Mesenchymal stem cell (in vitro differentiated cells and primary cell): ENCODE data around the gene POU5F1.
"Not testable (repeated sequence)": the region's sequence is repeated elsewhere in the genome, so short reads cannot be mapped to it uniquely, and the experiment has no call there.

ENCODE experiments used
- DNase-seq: peaks from one replicate; pipeline ENCODE4 v3.0.0-alpha.2; 2013
- H2AFZ ChIP-seq: one replicate; pipeline ENCODE4 v1.6.1; 2013; ENCODE audit warnings: low read depth, mild to moderate bottlenecking, control low read depth, inconsistent platforms, low read length, moderate library complexity
- H2AK5ac ChIP-seq: 2 replicates; pipeline ENCODE4 v1.6.1; 2013; ENCODE audit warnings: low read length, moderate library complexity, mild to moderate bottlenecking, inconsistent platforms; ENCODE audit not compliant: severe bottlenecking
- H2BK120ac ChIP-seq: one replicate; pipeline ENCODE4 v1.6.1; 2013; ENCODE audit warnings: low read depth, mild to moderate bottlenecking, inconsistent platforms, low read length, moderate library complexity
- H2BK12ac ChIP-seq, 2 experiments: one replicate each; pipeline ENCODE4 v1.6.1; 2013; ENCODE audit warnings: inconsistent platforms in 2 of 2, low read length in 2 of 2, mild to moderate bottlenecking in 2 of 2, moderate library complexity in 2 of 2, control low read depth in 1 of 2
- H2BK15ac ChIP-seq: one replicate; pipeline ENCODE4 v1.6.1; 2013; ENCODE audit warnings: mild to moderate bottlenecking, low read depth, inconsistent platforms; ENCODE audit not compliant: poor library complexity, severe bottlenecking
- H2BK5ac ChIP-seq: 2 replicates; pipeline ENCODE4 v1.6.1; 2013; ENCODE audit warnings: low read depth, mild to moderate bottlenecking, low read length, control low read depth, inconsistent platforms; ENCODE audit not compliant: poor library complexity, severe bottlenecking
- H3K14ac ChIP-seq, 2 experiments: one replicate each; pipeline ENCODE4 v1.6.1; 2013; ENCODE audit warnings: inconsistent platforms in 2 of 2, low read length in 2 of 2, control low read depth in 1 of 2, mild to moderate bottlenecking in 1 of 2, moderate library complexity in 1 of 2
- H3K18ac ChIP-seq, 2 experiments: one replicate each; pipeline ENCODE4 v1.6.1; 2013; ENCODE audit warnings: inconsistent platforms in 2 of 2, low read length in 2 of 2, control low read depth in 1 of 2, low read depth in 1 of 2, mild to moderate bottlenecking in 1 of 2
- H3K23ac ChIP-seq, 2 experiments: one replicate each; pipeline ENCODE4 v1.6.1; 2013; ENCODE audit warnings: inconsistent platforms in 2 of 2, low read length in 2 of 2, mild to moderate bottlenecking in 2 of 2, moderate library complexity in 2 of 2, control low read depth in 1 of 2
- H3K27ac ChIP-seq: 2 replicates; pipeline ENCODE4 v1.5.1; 2013; ENCODE audit warnings: mild to moderate bottlenecking, moderate library complexity, low read length, control low read depth, inconsistent platforms; ENCODE audit not compliant: poor library complexity, severe bottlenecking
- H3K27me3 ChIP-seq, 2 experiments: 2 replicates each; pipeline versions ENCODE4 v1.6.1 to v1.7.0; 2013; ENCODE audit warnings: low read length in 2 of 2, mild to moderate bottlenecking in 2 of 2, moderate library complexity in 2 of 2, control low read depth in 1 of 2, inconsistent platforms in 1 of 2; ENCODE audit not compliant: control insufficient read depth in 1 of 2, insufficient read depth in 1 of 2
- H3K36me3 ChIP-seq, 2 experiments: 2 replicates each; pipeline versions ENCODE4 v1.6.1 to v1.7.0; 2013; ENCODE audit warnings: low read length in 2 of 2, control low read depth in 1 of 2, inconsistent platforms in 1 of 2, low read depth in 1 of 2, mild to moderate bottlenecking in 1 of 2; ENCODE audit not compliant: insufficient read depth in 2 of 2, control insufficient read depth in 1 of 2
- H3K4ac ChIP-seq, 2 experiments: one replicate each; pipeline ENCODE4 v1.6.1; 2013; ENCODE audit warnings: inconsistent platforms in 2 of 2, low read length in 2 of 2, mild to moderate bottlenecking in 2 of 2, moderate library complexity in 2 of 2, control low read depth in 1 of 2, low read depth in 1 of 2
- H3K4me1 ChIP-seq: 2 replicates; pipeline ENCODE4 v1.6.1; 2013; ENCODE audit warnings: low read depth, low read length, control low read depth; ENCODE audit not compliant: control insufficient read depth, insufficient read depth
- H3K4me2 ChIP-seq: 2 replicates; pipeline ENCODE4 v1.6.1; 2013; ENCODE audit warnings: low read length, mild to moderate bottlenecking, inconsistent platforms; ENCODE audit not compliant: poor library complexity, severe bottlenecking
- H3K4me3 ChIP-seq, 2 experiments: 2 replicates each; pipeline versions ENCODE4 v1.5.1 to v1.7.0; 2013; ENCODE audit warnings: low read length in 2 of 2, mild to moderate bottlenecking in 2 of 2, control low read depth in 1 of 2, low read depth in 1 of 2; ENCODE audit not compliant: insufficient read depth in 1 of 2
- H3K79me1 ChIP-seq: replicated peaks from 2 replicates; pipeline ENCODE4 v1.6.1; 2013; ENCODE audit warnings: mild to moderate bottlenecking, control low read depth, low read length, inconsistent platforms; ENCODE audit not compliant: poor library complexity, severe bottlenecking
- H3K9ac ChIP-seq: 2 replicates; pipeline ENCODE4 v1.7.0; 2013; ENCODE audit warnings: mild to moderate bottlenecking, low read length, moderate library complexity
- H3K9me3 ChIP-seq: 2 replicates; pipeline ENCODE4 v1.7.0; 2013; ENCODE audit warnings: mild to moderate bottlenecking, low read length; ENCODE audit not compliant: control insufficient read depth
- H4K8ac ChIP-seq: one replicate; pipeline ENCODE4 v1.6.1; 2013; ENCODE audit warnings: inconsistent platforms, mild to moderate bottlenecking, low read length, moderate library complexity
- H4K91ac ChIP-seq: one replicate; pipeline ENCODE4 v1.6.1; 2013; ENCODE audit warnings: mild to moderate bottlenecking, low read length, inconsistent platforms
- WGBS: methylation state at CpG from one replicate; pipeline ENCODE4 v1.1.7; 2013; ENCODE audit warnings: mixed read lengths; 5-methylcytosine and 5-hydroxymethylcytosine counted together

POU5F1 gene

DNA sequence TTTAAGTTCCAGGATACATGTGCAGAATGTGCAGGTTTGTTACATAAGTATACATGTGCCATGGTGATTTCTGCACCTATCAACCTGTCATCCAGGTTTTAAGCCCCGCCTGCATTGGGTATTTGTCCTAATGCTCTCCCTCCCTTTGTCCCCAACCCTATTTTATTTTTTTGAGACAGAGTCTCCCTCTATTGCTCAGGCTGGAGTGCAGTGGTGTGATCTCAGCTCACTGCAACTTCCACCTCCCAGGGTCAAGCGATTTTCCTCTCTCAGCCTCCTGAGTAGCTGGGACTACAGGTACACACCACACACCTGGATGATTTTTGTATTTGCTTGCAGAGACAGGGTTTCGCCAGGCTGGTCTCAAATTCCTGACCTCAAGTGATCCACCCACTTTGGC, 18.7 kb upstream of the POU5F1 start:
- H2BK15ac ChIP-seq, H3K23ac ChIP-seq, H4K91ac ChIP-seq, H3K4me2 ChIP-seq, H3K9me3 ChIP-seq, H3K4me1 ChIP-seq, H3K9ac ChIP-seq, H2BK120ac ChIP-seq, H3K18ac ChIP-seq, H2BK5ac ChIP-seq, H2BK12ac ChIP-seq, H3K27me3 ChIP-seq, H3K27ac ChIP-seq, H2AK5ac ChIP-seq, H3K79me1 ChIP-seq, H3K4ac ChIP-seq, H3K4me3 ChIP-seq, H4K8ac ChIP-seq, H2AFZ ChIP-seq, H3K36me3 ChIP-seq, H3K14ac ChIP-seq, DNase-seq: not testable (repeated sequence)
- 69% methylated on average over 3 of the region's 3 CpGs for WGBS

GRCh38 chr6:31187780-31188194, 17.3 kb upstream of the POU5F1 start:
- no peak overlapping the region for H4K91ac ChIP-seq
- peaks cover 1% of the 10 kb centered on the region for H3K79me1 ChIP-seq
- H2BK5ac ChIP-seq: no peak overlapping the region
- H2BK15ac ChIP-seq: no peak overlapping the region
- H4K8ac ChIP-seq: no peak overlapping the region
- H3K27ac ChIP-seq: no peak overlapping the region
- no peak for DNase-seq
- H2AK5ac ChIP-seq: no peak overlapping the region
- H3K18ac ChIP-seq: no peak overlapping the region
- no peak overlapping the region for H2AFZ ChIP-seq
- no peak overlapping the region for H3K14ac ChIP-seq
- no peak overlapping the region for H3K4me2 ChIP-seq
- no peak overlapping the region for H3K4me3 ChIP-seq
- no peak overlapping the region for H2BK12ac ChIP-seq
- no peaks in the 10 kb centered on the region for H3K27me3 ChIP-seq
- no peak overlapping the region for H3K4ac ChIP-seq
- no peak overlapping the region for H3K9ac ChIP-seq
- no peaks in the 10 kb centered on the region for H3K9me3 ChIP-seq
- H2BK120ac ChIP-seq: no peak overlapping the region
- 95% methylated on average over 5 of the region's 5 CpGs for WGBS
- peaks cover 5% of the 10 kb centered on the region for H3K4me1 ChIP-seq
- no peak overlapping the region for H3K23ac ChIP-seq
- no peaks in the 10 kb centered on the region for H3K36me3 ChIP-seq

- Histone ChIP-seq H3K23ac (no peak overlapping the region), H3K27ac (peak overlapping the region; percentile 99), H2AK5ac (peak overlapping the region; percentile 41), H2BK12ac (no peak overlapping the region), H4K91ac (no peak overlapping the region), H3K4me2 (peak overlapping the region; percentile 65), H2BK120ac (no peak overlapping the region), H3K9ac (peak overlapping the region; percentile 87), H3K4me1 (peaks cover 6% of the 10 kb centered on the region), H2BK15ac (no peak overlapping the region), H3K9me3 (no peaks in the 10 kb centered on the region), H2AFZ (no peak overlapping the region), H2BK5ac (peak overlapping the region; percentile 90), H3K4me3 (peak overlapping the region; percentile 36 to 69), H3K79me1 (peaks cover 1% of the 10 kb centered on the region), H3K14ac (no peak overlapping the region), H3K18ac (no peak overlapping the region), H3K36me3 (peaks cover 0 to 2% of the 10 kb centered on the region in 2 experiments), H4K8ac (no peak overlapping the region), H3K4ac (no peak overlapping the region), H3K27me3 (no peaks in the 10 kb centered on the region)
- no peak for DNase-seq
- 95% methylated on average over 24 of the region's 24 CpGs for WGBS
Measured at GRCh38 chr6:31186052-31186734, 15.7 kb upstream of the POU5F1 start.

DNA sequence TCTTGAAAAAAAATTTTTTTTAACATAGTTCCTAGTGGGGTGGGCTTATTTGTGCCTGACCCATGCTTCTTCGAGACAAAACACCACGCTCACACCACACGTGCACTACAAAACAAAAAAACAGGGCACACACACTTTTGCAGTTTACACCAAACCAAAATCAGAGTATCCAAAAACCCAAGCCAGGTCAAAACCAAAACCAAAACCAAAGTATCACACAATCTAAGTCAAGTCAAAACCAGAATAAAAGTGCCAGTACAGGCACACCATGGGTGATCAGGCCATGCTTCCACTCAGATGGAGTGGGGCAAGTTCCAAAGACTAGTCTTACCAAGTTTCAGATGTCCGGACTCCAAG, 15.2 kb upstream of the POU5F1 start:
- H3K14ac ChIP-seq, H4K91ac ChIP-seq, H2AK5ac ChIP-seq, H3K36me3 ChIP-seq, DNase-seq, H3K27me3 ChIP-seq, H2BK15ac ChIP-seq, H2BK120ac ChIP-seq, H2BK12ac ChIP-seq, H2AFZ ChIP-seq, H3K23ac ChIP-seq, H3K79me1 ChIP-seq, H3K4ac ChIP-seq, H3K9me3 ChIP-seq, H3K18ac ChIP-seq, H3K4me1 ChIP-seq, H4K8ac ChIP-seq: not testable (repeated sequence)
- H3K4me2 ChIP-seq: peak overlapping the region; percentile 65
- H3K4me3 ChIP-seq: peak overlapping the region; percentile 36 to 69
- peak overlapping the region; percentile 99 for H3K27ac ChIP-seq
- H3K9ac ChIP-seq: peak overlapping the region; percentile 87
- peak overlapping the region; percentile 90 for H2BK5ac ChIP-seq
- 97% methylated on average over 4 of the region's 4 CpGs for WGBS
